ENCODE data around the gene ZNF609. TPM values are rescaled to one million over a fixed set of nuclear protein-coding genes. Genes with fewer than 3 reads are reported as not detected.

Gene ZNF609
- total and polyA plus RNA-seq, 4 donors: 4.6 to 18.1 (median 8.0) TPM

- H3K9me3 ChIP-seq (ENCODE audit: control insufficient read depth in 4 of 4, low read length in 3 of 4): no peaks in the 10 kb centered on the region
- H3K4me1 ChIP-seq (ENCODE audit: control insufficient read depth in 4 of 4, insufficient read depth in 4 of 4, low read length in 3 of 4): peaks cover 19 to 78% (median 69%) of the 10 kb centered on the region in 4 donors
- no peak for DNase-seq (ENCODE audit: low spot score)
- peak overlapping the region; percentile 75 to 89 (median 82) for H3K4me3 ChIP-seq (ENCODE audit: low read depth in 1 of 3, low read length in 3 of 3)
- TF ChIP-seq HNF4G (IDR thresholded peaks at IDR 0.05) (no peak), FOXA2 (IDR thresholded peaks at IDR 0.05) (no peak), EGR1 (IDR thresholded peaks at IDR 0.05; ENCODE audit: low read depth in 2 of 2) (no peak), FOXA1 (IDR thresholded peaks at IDR 0.05) (no peak), REST (IDR thresholded peaks at IDR 0.05) (no peak), JUND (IDR thresholded peaks at IDR 0.05) (no peak), ATF3 (IDR thresholded peaks at IDR 0.05) (no peak), RXRA (IDR thresholded peaks at IDR 0.05) (no peak), YY1 (IDR thresholded peaks at IDR 0.05) (no peak)
- H3K9ac ChIP-seq (ENCODE audit: low read depth in 1 of 2, low read length in 2 of 2): peak overlapping the region in 1 of 2 donors; percentile 8
- no peaks in the 10 kb centered on the region for H3K27me3 ChIP-seq (ENCODE audit: control insufficient read depth in 4 of 4, insufficient read depth in 4 of 4, low read length in 3 of 4)
- WGBS: 23% methylated on average over 7 of the region's 7 CpGs
- H3K36me3 ChIP-seq (ENCODE audit: control insufficient read depth in 4 of 4, insufficient read depth in 3 of 4, low read depth in 1 of 4, low read length in 3 of 4): no peaks in the 10 kb centered on the region
- peak overlapping the region; percentile 83 to 92 for H3K27ac ChIP-seq (ENCODE audit: low read depth in 1 of 2, low read length in 2 of 2)
These were observed 243.2 kb downstream of the ZNF609 start for GRCh38 chr15:64703632-64703959.

GRCh38 chr15:64705006-64705405 is 244.6 kb downstream of the ZNF609 start:
- DNase-seq (ENCODE audit: low spot score): no peak
- Histone ChIP-seq H3K27me3 (ENCODE audit: control insufficient read depth in 4 of 4, insufficient read depth in 4 of 4, low read length in 3 of 4) (no peaks in the 10 kb centered on the region), H3K9me3 (ENCODE audit: control insufficient read depth in 4 of 4, low read length in 3 of 4) (no peaks in the 10 kb centered on the region), H3K27ac (ENCODE audit: low read depth in 1 of 2, low read length in 2 of 2) (peak overlapping the region; percentile 45 to 70), H3K4me3 (ENCODE audit: low read depth in 1 of 3, low read length in 3 of 3) (peak overlapping the region in 1 of 3 donors; percentile 16), H3K36me3 (ENCODE audit: control insufficient read depth in 4 of 4, insufficient read depth in 3 of 4, low read depth in 1 of 4, low read length in 3 of 4) (no peaks in the 10 kb centered on the region), H3K9ac (ENCODE audit: low read depth in 1 of 2, low read length in 2 of 2) (no peak overlapping the region), H3K4me1 (ENCODE audit: control insufficient read depth in 4 of 4, insufficient read depth in 4 of 4, low read length in 3 of 4) (peaks cover 17 to 64% (median 59%) of the 10 kb centered on the region in 4 donors)
- TF ChIP-seq HNF4A (conservative IDR thresholded peaks at IDR 0.05): peak; percentile 96 to 97
- no peak for TF ChIP-seq TAF1 (conservative IDR thresholded peaks at IDR 0.05)
- TF ChIP-seq MAX (IDR thresholded peaks at IDR 0.05): no peak
- peak in 1 of 2 donors; percentile 68 for TF ChIP-seq JUND (IDR thresholded peaks at IDR 0.05)
- peak; percentile 73 for TF ChIP-seq HNF4G (IDR thresholded peaks at IDR 0.05)
- peak; percentile 41 for TF ChIP-seq REST (IDR thresholded peaks at IDR 0.05)
- peak; percentile 82 to 86 for TF ChIP-seq RXRA (IDR thresholded peaks at IDR 0.05)
- peak; percentile 51 for TF ChIP-seq ZBTB33 (IDR thresholded peaks at IDR 0.05)
- no peak for TF ChIP-seq GABPA (IDR thresholded peaks at IDR 0.05 in 1 of 2, conservative IDR thresholded peaks at IDR 0.05 in 1 of 2)
- no peak for TF ChIP-seq ATF3 (IDR thresholded peaks at IDR 0.05)
- TF ChIP-seq FOXA1 (IDR thresholded peaks at IDR 0.05): peak; percentile 55
- TF ChIP-seq EGR1 (IDR thresholded peaks at IDR 0.05; ENCODE audit: low read depth in 2 of 2): no peak
- peak; percentile 69 for TF ChIP-seq YY1 (IDR thresholded peaks at IDR 0.05)
- TF ChIP-seq CTCF (IDR thresholded peaks at IDR 0.05; ENCODE audit: low read depth, low read length, missing input control): no peak
- peak; percentile 91 for TF ChIP-seq SP1 (IDR thresholded peaks at IDR 0.05)
- peak; percentile 26 for TF ChIP-seq NR2F2 (IDR thresholded peaks at IDR 0.05)
- TF ChIP-seq RAD21 (IDR thresholded peaks at IDR 0.05): no peak
- TF ChIP-seq FOXA2 (IDR thresholded peaks at IDR 0.05): peak; percentile 78
- 33% methylated on average over 3 of the region's 3 CpGs for WGBS

Data from liver (tissue), 9 donors.